HepG2 (cell line): Measurements from ENCODE around the gene CABP4. TPM values are rescaled to one million over a fixed set of nuclear protein-coding genes. Genes with fewer than 3 reads are reported as not detected.

ENCODE experiments used
- ATAC-seq: fragments of 200-7000 bp; cut with Tn5 transposase; 3 replicates; pipeline ENCODE4 v1.9.1; 2020; ENCODE audit warnings: mild to moderate bottlenecking, moderate library complexity
- BruUV-seq: library from RNA; stranded (reverse); fragments of 400-500 nt; replicated peaks from 2 replicates; lab custom pipeline; 2021; lab: Mats Ljungman, UMichigan
- CTCF ChIA-PET: fragments of 300-600 bp; formaldehyde crosslinking; extraction: SDS; loops from one replicate; lab custom pipeline; 2021; ENCODE audit warnings: low total read pairs, inconsistent platforms, low intra/inter-chr PET ratio; lab: Yijun Ruan, JAX
- POLR2A ChIA-PET: fragments of 350-600 bp; sonication (Branson Sonifier 250); formaldehyde crosslinking; loops from one replicate; lab custom pipeline; 2020; ENCODE audit warnings: antibody characterized with exemption, inconsistent platforms; lab: Yijun Ruan, JAX
- DNase-seq: peaks from one replicate; pipeline ENCODE4 v3.0.0-alpha.2; 2015; ENCODE audit warnings: low spot score
- FAIRE-seq: peaks from 3 replicates; lab custom pipeline; 2011; peaks lifted over from hg19 to GRCh38; lab: Jason Lieb, UNC
- H2AFZ ChIP-seq: one replicate; pipeline ENCODE4 v1.6.1; 2011; ENCODE audit warnings: low read length, inconsistent platforms
- H3K27ac ChIP-seq: fragments of 300-600 bp; 3 replicates; pipeline ENCODE4 v1.8.0; 2011; ENCODE audit warnings: mixed run types, mild to moderate bottlenecking, mixed read lengths, low read length, inconsistent platforms; ENCODE audit not compliant: insufficient read depth; ENCODE audit errors: extremely low read length
- H3K27me3 ChIP-seq, 2 experiments: fragments of 200-600 bp in 1 of 2; 2 replicates in 1 of 2; 3 replicates in 1 of 2; pipeline versions ENCODE4 v1.6.0 to v1.8.0; 2011; ENCODE audit warnings: low read length in 2 of 2, mild to moderate bottlenecking in 2 of 2, moderate library complexity in 2 of 2, inconsistent platforms in 1 of 2; ENCODE audit not compliant: insufficient read depth in 2 of 2, control insufficient read depth in 1 of 2
- H3K36me3 ChIP-seq, 2 experiments: fragments of 200-600 bp in 1 of 2; replicated peaks in 1 of 2; 2 replicates in 1 of 2; 3 replicates in 1 of 2; pipeline versions ENCODE4 v1.5.1 to v1.8.0; 2011; ENCODE audit warnings: low read length in 2 of 2, inconsistent platforms in 1 of 2; ENCODE audit not compliant: insufficient read depth in 2 of 2, control insufficient read depth in 1 of 2
- H3K4me1 ChIP-seq: 2 replicates; pipeline ENCODE4 v1.5.1; 2012; ENCODE audit warnings: low read length, inconsistent platforms; ENCODE audit not compliant: insufficient read depth
- H3K4me2 ChIP-seq: 2 replicates; pipeline ENCODE4 v1.6.0; 2011; ENCODE audit warnings: low read depth, low read length, inconsistent platforms
- H3K4me3 ChIP-seq, 3 experiments: fragments of 200-600 bp in 1 of 3; sonication (generic), shearing (Covaris generic) in 1 of 3; replicated peaks in 1 of 3; 2 replicates each; pipeline ENCODE4 v1.5.1; 2011 to 2016; ENCODE audit warnings: low read length in 3 of 3, inconsistent platforms in 2 of 3, low read depth in 2 of 3, mild to moderate bottlenecking in 2 of 3, control low read depth in 1 of 3, mixed read lengths in 1 of 3; ENCODE audit not compliant: insufficient read depth in 1 of 3
- H3K79me2 ChIP-seq: one replicate; pipeline ENCODE4 v1.6.1; 2011; ENCODE audit warnings: low read length, inconsistent platforms; ENCODE audit not compliant: insufficient read depth
- H3K9ac ChIP-seq: 2 replicates; pipeline ENCODE4 v1.6.0; 2011; ENCODE audit warnings: mild to moderate bottlenecking, low read depth, low read length, inconsistent platforms; ENCODE audit not compliant: insufficient read depth
- H3K9me3 ChIP-seq: 2 replicates; pipeline ENCODE4 v1.5.1; 2012; ENCODE audit warnings: mild to moderate bottlenecking, low read length
- H4K20me1 ChIP-seq: 2 replicates; pipeline ENCODE4 v1.6.0; 2011; ENCODE audit warnings: inconsistent platforms, mild to moderate bottlenecking, low read length, moderate library complexity; ENCODE audit not compliant: insufficient read depth
- ARID5B ChIP-seq: IDR thresholded peaks from 2 replicates; pipeline ENCODE4 v1.4.0; 2020; ENCODE audit warnings: mild to moderate bottlenecking, missing genetic modification reagents
- DNMT1 ChIP-seq: sonication (generic); formaldehyde crosslinking; IDR thresholded peaks from 2 replicates; pipeline ENCODE4 v1.5.1; 2020; ENCODE audit warnings: mild to moderate bottlenecking, missing genetic modification reagents
- E2F1 ChIP-seq: sonication (generic); formaldehyde crosslinking; IDR thresholded peaks from 2 replicates; pipeline ENCODE4 v1.5.0; 2020; ENCODE audit warnings: missing genetic modification reagents
- GTF2F1 ChIP-seq: fragments of 150-350 bp; IDR thresholded peaks from 2 replicates; pipeline ENCODE4 v1.6.1; 2014; ENCODE audit warnings: low read length
- HNF1B ChIP-seq: sonication (generic); formaldehyde crosslinking; IDR thresholded peaks from 2 replicates; pipeline ENCODE4 v1.5.1; 2020; ENCODE audit warnings: mild to moderate bottlenecking, moderate library complexity, missing genetic modification reagents
- NFATC3 ChIP-seq: sonication (generic); formaldehyde crosslinking; IDR thresholded peaks from 2 replicates; pipeline ENCODE4 v1.5.1; 2020; ENCODE audit warnings: mild to moderate bottlenecking, missing genetic modification reagents
- SP140L ChIP-seq: sonication (generic); formaldehyde crosslinking; IDR thresholded peaks from 2 replicates; pipeline ENCODE4 v1.4.0; 2020; ENCODE audit warnings: missing genetic modification reagents, borderline replicate concordance
- SP2 ChIP-seq: sonication (generic); formaldehyde crosslinking; IDR thresholded peaks from 2 replicates; pipeline ENCODE4 v1.5.1; 2020; ENCODE audit warnings: mild to moderate bottlenecking, missing genetic modification reagents
- TBP ChIP-seq: sonication (generic); formaldehyde crosslinking; IDR thresholded peaks from 2 replicates; pipeline ENCODE4 v1.5.0; 2020; ENCODE audit warnings: missing genetic modification reagents
- YEATS2 ChIP-seq: sonication (generic); formaldehyde crosslinking; IDR thresholded peaks from 2 replicates; pipeline ENCODE4 v1.4.0; 2020; ENCODE audit warnings: missing genetic modification reagents, borderline replicate concordance
- ZFP82 ChIP-seq: sonication (generic); formaldehyde crosslinking; IDR thresholded peaks from 2 replicates; pipeline ENCODE4 v1.5.1; 2020; ENCODE audit warnings: mild to moderate bottlenecking, missing genetic modification reagents, borderline replicate concordance
- ZMYM3 ChIP-seq: sonication (generic); formaldehyde crosslinking; IDR thresholded peaks from 2 replicates; pipeline ENCODE4 v1.5.1; 2020; ENCODE audit warnings: mild to moderate bottlenecking, missing genetic modification reagents
- ZNF597 ChIP-seq: sonication (generic); formaldehyde crosslinking; IDR thresholded peaks from 2 replicates; pipeline ENCODE4 v1.5.0; 2020; ENCODE audit warnings: missing genetic modification reagents
- ZNF614 ChIP-seq: IDR thresholded peaks from 2 replicates; pipeline ENCODE4 v1.6.1; 2018; ENCODE audit warnings: missing biosample characterization, missing genetic modification reagents, inconsistent platforms, borderline replicate concordance
- ZNF629 ChIP-seq: sonication (generic); formaldehyde crosslinking; conservative IDR thresholded peaks from 2 replicates; pipeline ENCODE4 v1.5.0; 2020; ENCODE audit warnings: missing genetic modification reagents
- ZSCAN12 ChIP-seq: sonication (generic); formaldehyde crosslinking; IDR thresholded peaks from 2 replicates; pipeline ENCODE4 v1.9.0; 2021; ENCODE audit warnings: mild to moderate bottlenecking, missing genetic modification reagents
- whole genome bisulfite sequencing: methylation state at CpG from one replicate; pipeline ENCODE4 v1.1.6; 2017; ENCODE audit warnings: low lambda C conversion rate; 5-methylcytosine and 5-hydroxymethylcytosine counted together
- in situ Hi-C: cut with HindIII; loops from 2 replicates; pipeline ENCODE4 v1.10.0; 2017; ENCODE audit warnings: low pct_unique_long_range_greater_than_20kb; ENCODE audit not compliant: extremely low pct_ligation_motif_present
- intact Hi-C: fragments of 100-400 bp; cut with micrococcal nuclease; formaldehyde crosslinking; loops from one replicate; pipeline ENCODE4 v1.10.0; 2022; ENCODE audit not compliant: unreplicated experiment
- polyA plus RNA-seq, 8 experiments: library from polyadenylated mRNA; depleted of rRNA in 3 of 8; stranded (reverse) in 7 of 8; unstranded in 1 of 8; fragments of >200 nt; fragmentation: Illumina TruSeq in 4 of 8; extraction: Trizol in 4 of 8; gene quantifications; 2 replicates each; pipeline versions ENCODE4 v1.2.1 to v1.2.3, GENCODE V29; 2011 to 2016; ENCODE audit warnings: low read depth in 4 of 8, missing spikeins in 1 of 8, mixed read lengths in 1 of 8; ENCODE audit not compliant: insufficient read depth in 1 of 8
- total RNA-seq, 5 experiments: library from RNA; depleted of rRNA; stranded (reverse); fragments of >200 nt; fragmentation: Illumina TruSeq; extraction: Trizol; gene quantifications; 2 replicates each; pipeline ENCODE4 v1.2.3, GENCODE V29; 2016; ENCODE audit warnings: low read depth in 1 of 5

The CABP4 gene
- total and polyA plus RNA-seq, 2 of the 13 experiments (the other 11 are each of a cell fraction or from before 2014, with no cell fraction given): not detected

- H3K4me3 ChIP-seq: peak overlapping the region in 2 of 3 experiments; percentile 12 to 56; a peak in 2 of 6 replicates
- no peaks in the 10 kb centered on the region for H3K36me3 ChIP-seq
- ATAC-seq: peak; percentile 64
- in situ Hi-C loops: no loop called here
- no peak for FAIRE-seq
- peak overlapping the region; percentile 74 for H3K4me2 ChIP-seq
- no peaks in the 10 kb centered on the region for H3K79me2 ChIP-seq
- no peak overlapping the region; the same call in 1 of the 2 replicates for H3K9ac ChIP-seq
- H2AFZ ChIP-seq: no peak overlapping the region
- 7% methylated on average over 5 of the region's 13 CpGs for WGBS
- POLR2A ChIA-PET: no interaction called here
- H4K20me1 ChIP-seq: no peaks in the 10 kb centered on the region
- H3K9me3 ChIP-seq: no peaks in the 10 kb centered on the region
- CTCF ChIA-PET: no interaction called here
- intact Hi-C loops: no loop called here
- BruUV-seq: no TSS peak
- H3K27ac ChIP-seq: no peak overlapping the region
- peaks cover 4 to 39% of the 10 kb centered on the region in 2 experiments; a peak in 4 of 5 replicates for H3K27me3 ChIP-seq
- peaks cover 58% of the 10 kb centered on the region for H3K4me1 ChIP-seq
- peak; percentile 61 for DNase-seq
- TF ChIP-seq YEATS2 (CRISPR knock-in tag) (0 out of 2 replicates have a peak, but pooled peaks have one; percentile 50), TBP (CRISPR knock-in tag) (no peak), SP2 (CRISPR knock-in tag) (peak; percentile 75), ZFP82 (no peak), ARID5B (CRISPR knock-in tag) (no peak), E2F1 (no peak), DNMT1 (CRISPR knock-in tag) (no peak), HNF1B (no peak), GTF2F1 (no peak), ZSCAN12 (CRISPR knock-in tag) (no peak), ZNF597 (no peak), ZNF614 (CRISPR knock-in tag) (0 out of 2 replicates have a peak, but pooled peaks have one; percentile 15), ZNF629 (no peak), NFATC3 (CRISPR knock-in tag) (no peak), SP140L (CRISPR knock-in tag) (no peak), ZMYM3 (CRISPR knock-in tag) (no peak)
Observed at GRCh38 chr11:67409781-67410368, 45.3 kb upstream of the CABP4 start.
